ENCODE data around the gene TMEM97.

The TMEM97 gene

DNA sequence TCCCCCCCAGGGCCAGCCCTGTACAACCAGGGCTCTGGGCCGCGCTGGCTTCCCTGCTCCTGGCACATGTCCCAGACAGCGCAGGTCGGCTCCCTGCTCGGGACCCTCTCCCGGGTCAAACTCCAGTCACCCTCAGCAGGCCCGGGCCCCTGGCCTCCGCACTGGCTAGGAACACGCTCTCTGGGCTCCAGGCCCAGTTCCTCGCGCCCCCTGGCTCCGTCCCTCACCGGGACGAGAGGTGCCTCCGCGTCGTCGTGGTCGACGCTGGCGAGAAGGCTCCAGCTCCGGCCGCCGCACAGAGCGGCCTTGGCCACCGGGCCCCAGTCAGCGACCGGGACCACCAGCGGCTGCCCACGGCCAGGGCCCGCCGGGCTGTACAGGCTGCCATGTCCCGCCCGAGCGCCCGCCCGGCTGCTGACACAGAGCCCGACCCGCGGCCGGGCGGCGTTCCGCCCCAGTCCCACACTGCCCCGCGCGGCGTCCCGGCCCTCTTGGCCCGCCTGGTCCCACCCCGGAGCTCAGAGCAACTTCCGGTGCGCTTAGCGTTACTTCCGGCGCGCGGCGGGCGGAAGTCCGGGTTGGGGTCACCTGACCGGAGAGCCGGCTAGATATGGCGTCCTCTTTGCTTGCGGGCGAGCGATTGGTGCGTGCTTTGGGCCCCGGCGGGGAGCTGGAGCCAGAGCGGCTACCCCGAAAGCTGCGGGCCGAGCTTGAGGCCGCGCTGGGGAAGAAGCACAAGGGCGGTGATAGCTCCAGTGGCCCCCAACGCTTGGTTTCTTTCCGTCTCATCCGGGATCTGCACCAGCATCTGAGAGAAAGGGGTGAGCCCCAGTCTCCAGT, 38.3 kb downstream of the TMEM97 start, which contains the start of gene POLDIP2 (continued):
- TF ChIP-seq, protein P1, sequence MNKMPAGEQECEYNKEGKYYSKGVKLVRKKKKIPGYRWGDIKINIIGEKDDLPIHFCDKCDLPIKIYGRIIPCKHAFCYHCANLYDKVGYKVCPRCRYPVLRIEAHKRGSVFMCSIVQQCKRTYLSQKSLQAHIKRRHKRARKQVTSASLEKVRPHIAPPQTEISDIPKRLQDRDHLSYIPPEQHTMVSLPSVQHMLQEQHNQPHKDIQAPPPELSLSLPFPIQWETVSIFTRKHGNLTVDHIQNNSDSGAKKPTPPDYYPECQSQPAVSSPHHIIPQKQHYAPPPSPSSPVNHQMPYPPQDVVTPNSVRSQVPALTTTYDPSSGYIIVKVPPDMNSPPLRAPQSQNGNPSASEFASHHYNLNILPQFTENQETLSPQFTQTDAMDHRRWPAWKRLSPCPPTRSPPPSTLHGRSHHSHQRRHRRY (tag by site-specific recombination; IDR thresholded peaks at IDR 0.05), result no peak
- no peak for TF ChIP-seq ZSCAN16 (tag by site-specific recombination; IDR thresholded peaks at IDR 0.05)
- TF ChIP-seq, protein P2, sequence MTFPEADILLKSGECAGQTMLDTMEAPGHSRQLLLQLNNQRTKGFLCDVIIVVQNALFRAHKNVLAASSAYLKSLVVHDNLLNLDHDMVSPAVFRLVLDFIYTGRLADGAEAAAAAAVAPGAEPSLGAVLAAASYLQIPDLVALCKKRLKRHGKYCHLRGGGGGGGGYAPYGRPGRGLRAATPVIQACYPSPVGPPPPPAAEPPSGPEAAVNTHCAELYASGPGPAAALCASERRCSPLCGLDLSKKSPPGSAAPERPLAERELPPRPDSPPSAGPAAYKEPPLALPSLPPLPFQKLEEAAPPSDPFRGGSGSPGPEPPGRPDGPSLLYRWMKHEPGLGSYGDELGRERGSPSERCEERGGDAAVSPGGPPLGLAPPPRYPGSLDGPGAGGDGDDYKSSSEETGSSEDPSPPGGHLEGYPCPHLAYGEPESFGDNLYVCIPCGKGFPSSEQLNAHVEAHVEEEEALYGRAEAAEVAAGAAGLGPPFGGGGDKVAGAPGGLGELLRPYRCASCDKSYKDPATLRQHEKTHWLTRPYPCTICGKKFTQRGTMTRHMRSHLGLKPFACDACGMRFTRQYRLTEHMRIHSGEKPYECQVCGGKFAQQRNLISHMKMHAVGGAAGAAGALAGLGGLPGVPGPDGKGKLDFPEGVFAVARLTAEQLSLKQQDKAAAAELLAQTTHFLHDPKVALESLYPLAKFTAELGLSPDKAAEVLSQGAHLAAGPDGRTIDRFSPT (tag by site-specific recombination; IDR thresholded peaks at IDR 0.05), result no peak
- TF ChIP-seq ZNF248 (tag by site-specific recombination; IDR thresholded peaks at IDR 0.05), result no peak
- TF ChIP-seq ZNF433 (tag by site-specific recombination; IDR thresholded peaks at IDR 0.05; ENCODE audit: low read depth), result no peak
- TF ChIP-seq ZNF621 (tag by site-specific recombination; IDR thresholded peaks at IDR 0.05), result no peak
- TF ChIP-seq, protein P3, sequence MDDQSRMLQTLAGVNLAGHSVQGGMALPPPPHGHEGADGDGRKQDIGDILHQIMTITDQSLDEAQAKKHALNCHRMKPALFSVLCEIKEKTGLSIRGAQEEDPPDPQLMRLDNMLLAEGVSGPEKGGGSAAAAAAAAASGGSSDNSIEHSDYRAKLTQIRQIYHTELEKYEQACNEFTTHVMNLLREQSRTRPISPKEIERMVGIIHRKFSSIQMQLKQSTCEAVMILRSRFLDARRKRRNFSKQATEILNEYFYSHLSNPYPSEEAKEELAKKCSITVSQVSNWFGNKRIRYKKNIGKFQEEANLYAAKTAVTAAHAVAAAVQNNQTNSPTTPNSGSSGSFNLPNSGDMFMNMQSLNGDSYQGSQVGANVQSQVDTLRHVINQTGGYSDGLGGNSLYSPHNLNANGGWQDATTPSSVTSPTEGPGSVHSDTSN (CRISPR knock-in tag; IDR thresholded peaks at IDR 0.05), result peak; percentile 53; the same call in 1 of the 2 replicates
- no peak for TF ChIP-seq MYNN (tag by site-specific recombination; IDR thresholded peaks at IDR 0.05; ENCODE audit: borderline replicate concordance)
- TF ChIP-seq, protein P4, sequence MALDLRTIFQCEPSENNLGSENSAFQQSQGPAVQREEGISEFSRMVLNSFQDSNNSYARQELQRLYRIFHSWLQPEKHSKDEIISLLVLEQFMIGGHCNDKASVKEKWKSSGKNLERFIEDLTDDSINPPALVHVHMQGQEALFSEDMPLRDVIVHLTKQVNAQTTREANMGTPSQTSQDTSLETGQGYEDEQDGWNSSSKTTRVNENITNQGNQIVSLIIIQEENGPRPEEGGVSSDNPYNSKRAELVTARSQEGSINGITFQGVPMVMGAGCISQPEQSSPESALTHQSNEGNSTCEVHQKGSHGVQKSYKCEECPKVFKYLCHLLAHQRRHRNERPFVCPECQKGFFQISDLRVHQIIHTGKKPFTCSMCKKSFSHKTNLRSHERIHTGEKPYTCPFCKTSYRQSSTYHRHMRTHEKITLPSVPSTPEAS (tag by site-specific recombination; IDR thresholded peaks at IDR 0.05), result no peak
- TF ChIP-seq, protein P5, sequence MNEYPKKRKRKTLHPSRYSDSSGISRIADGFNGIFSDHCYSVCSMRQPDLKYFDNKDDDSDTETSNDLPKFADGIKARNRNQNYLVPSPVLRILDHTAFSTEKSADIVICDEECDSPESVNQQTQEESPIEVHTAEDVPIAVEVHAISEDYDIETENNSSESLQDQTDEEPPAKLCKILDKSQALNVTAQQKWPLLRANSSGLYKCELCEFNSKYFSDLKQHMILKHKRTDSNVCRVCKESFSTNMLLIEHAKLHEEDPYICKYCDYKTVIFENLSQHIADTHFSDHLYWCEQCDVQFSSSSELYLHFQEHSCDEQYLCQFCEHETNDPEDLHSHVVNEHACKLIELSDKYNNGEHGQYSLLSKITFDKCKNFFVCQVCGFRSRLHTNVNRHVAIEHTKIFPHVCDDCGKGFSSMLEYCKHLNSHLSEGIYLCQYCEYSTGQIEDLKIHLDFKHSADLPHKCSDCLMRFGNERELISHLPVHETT (tag by site-specific recombination; IDR thresholded peaks at IDR 0.05), result peak; percentile 73; the same call in 1 of the 2 replicates
- TF ChIP-seq ZNF558 (tag by site-specific recombination; IDR thresholded peaks at IDR 0.05), result no peak
- TF ChIP-seq ZNF416 (tag by site-specific recombination; IDR thresholded peaks at IDR 0.05), result no peak
- TF ChIP-seq ZFP37 (tag by site-specific recombination; IDR thresholded peaks at IDR 0.05), result peak; percentile 43; the same call in 1 of the 2 replicates
- TF ChIP-seq, protein P6, sequence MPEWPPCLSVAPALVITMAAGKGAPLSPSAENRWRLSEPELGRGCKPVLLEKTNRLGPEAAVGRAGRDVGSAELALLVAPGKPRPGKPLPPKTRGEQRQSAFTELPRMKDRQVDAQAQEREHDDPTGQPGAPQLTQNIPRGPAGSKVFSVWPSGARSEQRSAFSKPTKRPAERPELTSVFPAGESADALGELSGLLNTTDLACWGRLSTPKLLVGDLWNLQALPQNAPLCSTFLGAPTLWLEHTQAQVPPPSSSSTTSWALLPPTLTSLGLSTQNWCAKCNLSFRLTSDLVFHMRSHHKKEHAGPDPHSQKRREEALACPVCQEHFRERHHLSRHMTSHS (tag by site-specific recombination; IDR thresholded peaks at IDR 0.05), result 0 out of 2 replicates have a peak, but pooled peaks have one; percentile 22
- TF ChIP-seq GLIS1 (tag by site-specific recombination; IDR thresholded peaks at IDR 0.05), result no peak
- TF ChIP-seq, protein P7, sequence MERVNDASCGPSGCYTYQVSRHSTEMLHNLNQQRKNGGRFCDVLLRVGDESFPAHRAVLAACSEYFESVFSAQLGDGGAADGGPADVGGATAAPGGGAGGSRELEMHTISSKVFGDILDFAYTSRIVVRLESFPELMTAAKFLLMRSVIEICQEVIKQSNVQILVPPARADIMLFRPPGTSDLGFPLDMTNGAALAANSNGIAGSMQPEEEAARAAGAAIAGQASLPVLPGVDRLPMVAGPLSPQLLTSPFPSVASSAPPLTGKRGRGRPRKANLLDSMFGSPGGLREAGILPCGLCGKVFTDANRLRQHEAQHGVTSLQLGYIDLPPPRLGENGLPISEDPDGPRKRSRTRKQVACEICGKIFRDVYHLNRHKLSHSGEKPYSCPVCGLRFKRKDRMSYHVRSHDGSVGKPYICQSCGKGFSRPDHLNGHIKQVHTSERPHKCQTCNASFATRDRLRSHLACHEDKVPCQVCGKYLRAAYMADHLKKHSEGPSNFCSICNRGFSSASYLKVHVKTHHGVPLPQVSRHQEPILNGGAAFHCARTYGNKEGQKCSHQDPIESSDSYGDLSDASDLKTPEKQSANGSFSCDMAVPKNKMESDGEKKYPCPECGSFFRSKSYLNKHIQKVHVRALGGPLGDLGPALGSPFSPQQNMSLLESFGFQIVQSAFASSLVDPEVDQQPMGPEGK (tag by site-specific recombination; IDR thresholded peaks at IDR 0.05), result no peak
- TF ChIP-seq ZNF23 (tag by site-specific recombination; IDR thresholded peaks at IDR 0.05; ENCODE audit: borderline replicate concordance), result no peak
- TF ChIP-seq, protein P8, sequence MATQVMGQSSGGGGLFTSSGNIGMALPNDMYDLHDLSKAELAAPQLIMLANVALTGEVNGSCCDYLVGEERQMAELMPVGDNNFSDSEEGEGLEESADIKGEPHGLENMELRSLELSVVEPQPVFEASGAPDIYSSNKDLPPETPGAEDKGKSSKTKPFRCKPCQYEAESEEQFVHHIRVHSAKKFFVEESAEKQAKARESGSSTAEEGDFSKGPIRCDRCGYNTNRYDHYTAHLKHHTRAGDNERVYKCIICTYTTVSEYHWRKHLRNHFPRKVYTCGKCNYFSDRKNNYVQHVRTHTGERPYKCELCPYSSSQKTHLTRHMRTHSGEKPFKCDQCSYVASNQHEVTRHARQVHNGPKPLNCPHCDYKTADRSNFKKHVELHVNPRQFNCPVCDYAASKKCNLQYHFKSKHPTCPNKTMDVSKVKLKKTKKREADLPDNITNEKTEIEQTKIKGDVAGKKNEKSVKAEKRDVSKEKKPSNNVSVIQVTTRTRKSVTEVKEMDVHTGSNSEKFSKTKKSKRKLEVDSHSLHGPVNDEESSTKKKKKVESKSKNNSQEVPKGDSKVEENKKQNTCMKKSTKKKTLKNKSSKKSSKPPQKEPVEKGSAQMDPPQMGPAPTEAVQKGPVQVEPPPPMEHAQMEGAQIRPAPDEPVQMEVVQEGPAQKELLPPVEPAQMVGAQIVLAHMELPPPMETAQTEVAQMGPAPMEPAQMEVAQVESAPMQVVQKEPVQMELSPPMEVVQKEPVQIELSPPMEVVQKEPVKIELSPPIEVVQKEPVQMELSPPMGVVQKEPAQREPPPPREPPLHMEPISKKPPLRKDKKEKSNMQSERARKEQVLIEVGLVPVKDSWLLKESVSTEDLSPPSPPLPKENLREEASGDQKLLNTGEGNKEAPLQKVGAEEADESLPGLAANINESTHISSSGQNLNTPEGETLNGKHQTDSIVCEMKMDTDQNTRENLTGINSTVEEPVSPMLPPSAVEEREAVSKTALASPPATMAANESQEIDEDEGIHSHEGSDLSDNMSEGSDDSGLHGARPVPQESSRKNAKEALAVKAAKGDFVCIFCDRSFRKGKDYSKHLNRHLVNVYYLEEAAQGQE (tag by site-specific recombination; IDR thresholded peaks at IDR 0.05), result no peak
- TF ChIP-seq, protein P9, sequence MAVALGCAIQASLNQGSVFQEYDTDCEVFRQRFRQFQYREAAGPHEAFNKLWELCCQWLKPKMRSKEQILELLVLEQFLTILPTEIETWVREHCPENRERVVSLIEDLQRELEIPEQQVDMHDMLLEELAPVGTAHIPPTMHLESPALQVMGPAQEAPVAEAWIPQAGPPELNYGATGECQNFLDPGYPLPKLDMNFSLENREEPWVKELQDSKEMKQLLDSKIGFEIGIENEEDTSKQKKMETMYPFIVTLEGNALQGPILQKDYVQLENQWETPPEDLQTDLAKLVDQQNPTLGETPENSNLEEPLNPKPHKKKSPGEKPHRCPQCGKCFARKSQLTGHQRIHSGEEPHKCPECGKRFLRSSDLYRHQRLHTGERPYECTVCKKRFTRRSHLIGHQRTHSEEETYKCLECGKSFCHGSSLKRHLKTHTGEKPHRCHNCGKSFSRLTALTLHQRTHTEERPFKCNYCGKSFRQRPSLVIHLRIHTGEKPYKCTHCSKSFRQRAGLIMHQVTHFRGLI (tag by site-specific recombination; IDR thresholded peaks at IDR 0.05), result peak; percentile 62; the same call in 1 of the 2 replicates
- no peak for TF ChIP-seq MEIS1 (CRISPR knock-in tag; IDR thresholded peaks at IDR 0.05; ENCODE audit: borderline replicate concordance)
- TF ChIP-seq ZNF560 (tag by site-specific recombination; IDR thresholded peaks at IDR 0.05; ENCODE audit: borderline replicate concordance), result no peak
- TF ChIP-seq PRDM1 (tag by site-specific recombination; IDR thresholded peaks at IDR 0.05), result no peak
- no peak for TF ChIP-seq IKZF3 (tag by site-specific recombination; IDR thresholded peaks at IDR 0.05)
